Stomach (tissue), 9 donors: ENCODE data around the gene PCBD2. TPM values are rescaled to one million over a fixed set of nuclear protein-coding genes. Genes with fewer than 3 reads are reported as not detected.

ENCODE experiments used
- DNase-seq, 2 donors: peaks; one replicate each; pipeline versions ENCODE4 v3.0.0 to v3.0.0-alpha.2; 2013 to 2019
- H3K27ac ChIP-seq, 5 donors: fragments of 200-600 bp in 4 of 5; sonication (generic) in 4 of 5; one replicate each; pipeline ENCODE4 v1.5.1; 2013 to 2019; ENCODE audit warnings: mild to moderate bottlenecking in 1 of 5, moderate library complexity in 1 of 5
- H3K27me3 ChIP-seq, 3 donors: fragments of 200-600 bp; sonication (generic); one replicate each; pipeline ENCODE4 v1.5.1; 2017 to 2019; ENCODE audit warnings: mixed run types in 1 of 3
- H3K36me3 ChIP-seq, 4 donors: fragments of 200-600 bp; sonication (generic); 1 replicate in 3 of 4; 2 replicates in 1 of 4; pipeline ENCODE4 v1.5.1; 2016 to 2019
- H3K4me1 ChIP-seq, 4 donors: fragments of 200-600 bp; sonication (generic); one replicate each; pipeline ENCODE4 v1.5.1; 2016 to 2019
- H3K4me3 ChIP-seq, 4 donors: fragments of 200-600 bp; sonication (generic) in 3 of 4; one replicate each; pipeline ENCODE4 v1.5.1; 2016 to 2019; ENCODE audit warnings: mild to moderate bottlenecking in 1 of 4
- H3K9me3 ChIP-seq, 4 donors: fragments of 200-600 bp; sonication (generic); one replicate each; pipeline ENCODE4 v1.5.1; 2016 to 2019
- CTCF ChIP-seq, 7 experiments: fragments of 450-650 bp in 4 of 7; fragments of 200-600 bp in 3 of 7; sonication (generic) in 3 of 7; IDR thresholded peaks; one replicate each; pipeline ENCODE4 v1.5.1; 2016 to 2019; ENCODE audit warnings: antibody characterized with exemption in 7 of 7, control low read depth in 2 of 7, mild to moderate bottlenecking in 1 of 7
- EP300 ChIP-seq: sonication (generic); formaldehyde crosslinking; IDR thresholded peaks from one replicate; pipeline ENCODE4 v1.6.1; 2017; ENCODE audit warnings: antibody characterized with exemption
- POLR2A ChIP-seq, 4 donors: fragments of 450-650 bp; IDR thresholded peaks; one replicate each; pipeline ENCODE4 v1.6.1; 2016; ENCODE audit warnings: antibody characterized with exemption in 4 of 4, control low read depth in 2 of 4, mild to moderate bottlenecking in 1 of 4, moderate library complexity in 1 of 4
- POLR2AphosphoS5 ChIP-seq, 3 donors: sonication (generic); formaldehyde crosslinking; IDR thresholded peaks; one replicate each; pipeline ENCODE4 v1.6.1; 2016; ENCODE audit warnings: antibody characterized with exemption in 3 of 3
- WGBS, 5 donors: extraction: QIAGEN DNeasy Blood & Tissue Kit in 3 of 5; methylation state at CpG; one replicate each; pipeline versions ENCODE4 v1.1.5 to v1.1.7; 2013 to 2018; 5-methylcytosine and 5-hydroxymethylcytosine counted together
- intact Hi-C: fragments of 100-400 bp; cut with DNase I; formaldehyde crosslinking; loops from one replicate; pipeline ENCODE4 v1.15.1; 2023; ENCODE audit warnings: low total_unique reads
- polyA plus RNA-seq, 3 donors: library from polyadenylated mRNA; stranded (reverse); fragments of 200-250 nt; gene quantifications; one replicate each; pipeline ENCODE4 v1.2.3, GENCODE V29; 2013
- total RNA-seq, 5 donors: library from RNA; depleted of rRNA; stranded (reverse); fragments of >200 nt; gene quantifications; one replicate each; pipeline versions ENCODE4 v1.1.0 to v1.2.3, GENCODE V29; 2014 to 2016
- donor health status: healthy with polysubstance abuse.
- donor health status: Bipolar disorder and iron deficiency.
- donor health status: healthy.

The PCBD2 gene
- total and polyA plus RNA-seq, 8 donors, result under 0.01 to 18.5 (median 7.1) TPM

GRCh38 chr5:134945041-134945440, 40.1 kb downstream of the PCBD2 start:
- DNase-seq, result no peak
- Histone ChIP-seq H3K36me3 (peaks cover 0 to 7% (median 2%) of the 10 kb centered on the region in 4 donors), H3K27ac (no peak overlapping the region), H3K4me1 (peaks cover 0 to 21% (median 8%) of the 10 kb centered on the region in 4 donors), H3K4me3 (no peak overlapping the region), H3K27me3 (no peaks in the 10 kb centered on the region), H3K9me3 (no peaks in the 10 kb centered on the region)
- intact Hi-C loops, result no loop called here
- 84 to 97% (median 89%) methylated on average over 2 of the region's 2 CpGs for WGBS, 5 donors
- no peak for TF ChIP-seq POLR2AphosphoS5 (IDR thresholded peaks at IDR 0.05)
- TF ChIP-seq EP300, result no peak

- Histone ChIP-seq H3K4me3 (no peak overlapping the region), H3K9me3 (peaks cover 0 to 6% (median 1%) of the 10 kb centered on the region in 4 donors), H3K4me1 (peaks cover 0 to 15% (median 7%) of the 10 kb centered on the region in 4 donors), H3K36me3 (peaks cover 0 to under 1% (median 0%) of the 10 kb centered on the region in 4 donors), H3K27me3 (no peaks in the 10 kb centered on the region), H3K27ac (peak overlapping the region in 3 of 5 donors; percentile 8 to 69 (median 62))
- peak in 1 of 2 donors; percentile 15 for DNase-seq
- intact Hi-C loops, result no loop called here
- WGBS, 5 donors, result 64 to 85% (median 76%) methylated on average over 5 of the region's 5 CpGs
- TF ChIP-seq CTCF (IDR thresholded peaks at IDR 0.05) (no peak), POLR2AphosphoS5 (IDR thresholded peaks at IDR 0.05) (peak in 1 of 3 donors; percentile 23)
Measured at GRCh38 chr5:134948911-134949310, 44.0 kb downstream of the PCBD2 start.

- intact Hi-C loops, result no loop called here
Measured at GRCh38 chr5:134949316-134949715, 44.4 kb downstream of the PCBD2 start.

GRCh38 chr5:134957920-134958608, 53.1 kb downstream of the PCBD2 start:
- intact Hi-C loops, result no loop called here
- H3K36me3 ChIP-seq, result peaks cover 10 to 35% (median 31%) of the 10 kb centered on the region in 4 donors
- WGBS, 5 donors, result 51 to 71% (median 63%) methylated on average over 4 of the region's 4 CpGs

More at GRCh38 chr5:134949316-134949715, 44.4 kb downstream of the PCBD2 start:
- peak overlapping the region in 3 of 5 donors; percentile 8 to 69 (median 62) for H3K27ac ChIP-seq
- TF ChIP-seq EP300 (no peak), POLR2AphosphoS5 (IDR thresholded peaks at IDR 0.05) (peak in 1 of 3 donors; percentile 20)
- peaks cover 0 to 15% (median 5%) of the 10 kb centered on the region in 4 donors for H3K4me1 ChIP-seq
- H3K9me3 ChIP-seq, result peaks cover 0 to 9% (median 3%) of the 10 kb centered on the region in 4 donors
- H3K27me3 ChIP-seq, result no peaks in the 10 kb centered on the region
- no peak overlapping the region for H3K4me3 ChIP-seq
- no peak for DNase-seq
- H3K36me3 ChIP-seq, result peaks cover 0 to 4% (median 0%) of the 10 kb centered on the region in 4 donors
- WGBS, 5 donors, result 64 to 89% (median 82%) methylated on average over 5 of the region's 5 CpGs

GRCh38 chr5:134958755-134959154, 53.8 kb downstream of the PCBD2 start:
- Histone ChIP-seq H3K27me3 (no peaks in the 10 kb centered on the region), H3K36me3 (peaks cover 10 to 40% (median 36%) of the 10 kb centered on the region in 4 donors), H3K27ac (no peak overlapping the region), H3K4me1 (peaks cover 0 to 12% (median 3%) of the 10 kb centered on the region in 4 donors), H3K4me3 (no peak overlapping the region), H3K9me3 (peaks cover 0 to 12% (median 8%) of the 10 kb centered on the region in 4 donors)
- no peak for DNase-seq
- TF ChIP-seq POLR2A (IDR thresholded peaks at IDR 0.05) (no peak), CTCF (IDR thresholded peaks at IDR 0.05) (no peak), POLR2AphosphoS5 (IDR thresholded peaks at IDR 0.05) (no peak), EP300 (no peak)
- WGBS, 5 donors, result 32 to 51% (median 50%) methylated on average over 3 of the region's 3 CpGs
- intact Hi-C loops, result no loop called here

More at GRCh38 chr5:134957920-134958608, 53.1 kb downstream of the PCBD2 start:
- Histone ChIP-seq H3K27ac (no peak overlapping the region), H3K4me1 (peaks cover 0 to 12% (median 3%) of the 10 kb centered on the region in 4 donors), H3K4me3 (no peak overlapping the region), H3K9me3 (peaks cover 0 to 15% (median 8%) of the 10 kb centered on the region in 4 donors), H3K27me3 (no peaks in the 10 kb centered on the region)
- peak in 1 of 2 donors; percentile 31 for DNase-seq
- no peak for TF ChIP-seq POLR2A (IDR thresholded peaks at IDR 0.05)
- TF ChIP-seq EP300, result no peak
- no peak for TF ChIP-seq POLR2AphosphoS5 (IDR thresholded peaks at IDR 0.05)
- no peak for TF ChIP-seq CTCF (IDR thresholded peaks at IDR 0.05)
